GM10248 (cell line): Measurements from ENCODE around the gene SMTN.

Experiments
- CTCF ChIA-PET: fragments of 300-600 bp; sonication (Branson Sonifier 250); formaldehyde crosslinking; extraction: SDS; loops from one replicate; lab custom pipeline; 2021; ENCODE audit warnings: antibody characterized with exemption; lab: Yijun Ruan, JAX
- POLR2A ChIA-PET: fragments of 350-650 bp; sonication (Branson Sonifier 250); formaldehyde crosslinking; extraction: SDS; loops from one replicate; lab custom pipeline; 2020; ENCODE audit warnings: antibody characterized with exemption; lab: Yijun Ruan, JAX
- DNase-seq: peaks from one replicate; pipeline ENCODE4 v3.0.0; 2012; ENCODE audit errors: extremely low spot score
- TF ChIP-seq, protein P1 (sequence below): IDR thresholded peaks from 2 replicates; pipeline ENCODE4 v1.5.1; 2012; ENCODE audit warnings: mild to moderate bottlenecking, low read depth; ENCODE audit errors: extremely low read depth, missing control alignments, control extremely low read depth

The SMTN gene

DNA sequence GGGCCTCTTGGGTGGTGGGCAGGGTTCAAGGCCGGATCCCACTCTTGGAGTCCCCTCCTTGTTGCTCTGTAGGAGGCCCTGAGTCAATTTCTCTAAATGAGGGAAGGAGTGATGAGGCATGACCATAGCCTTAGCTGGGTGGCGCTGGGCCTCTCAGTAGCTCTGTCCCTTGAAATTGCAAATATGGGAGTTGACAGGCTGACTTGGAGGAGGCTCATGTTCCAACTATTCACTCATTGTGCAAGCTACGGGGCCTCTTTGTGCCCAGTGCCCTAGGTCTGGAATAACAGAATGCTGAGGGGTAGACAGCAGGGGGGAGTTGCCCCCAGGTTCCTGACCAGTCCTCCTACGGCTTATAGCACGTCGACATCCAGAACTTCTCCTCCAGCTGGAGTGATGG lies 18.3 kb downstream of the SMTN start:
- ChIA-PET POLR2A (no interaction called here), CTCF (interaction anchor here (1.0 to 2.4 kb wide), 4 partner anchors 9 to 112 kb away, joined by 3 to 8 read pairs (median 5); partner anchors contain the start of gene SELENOM)
- DNase-seq = no peak
- TF ChIP-seq, protein P1, sequence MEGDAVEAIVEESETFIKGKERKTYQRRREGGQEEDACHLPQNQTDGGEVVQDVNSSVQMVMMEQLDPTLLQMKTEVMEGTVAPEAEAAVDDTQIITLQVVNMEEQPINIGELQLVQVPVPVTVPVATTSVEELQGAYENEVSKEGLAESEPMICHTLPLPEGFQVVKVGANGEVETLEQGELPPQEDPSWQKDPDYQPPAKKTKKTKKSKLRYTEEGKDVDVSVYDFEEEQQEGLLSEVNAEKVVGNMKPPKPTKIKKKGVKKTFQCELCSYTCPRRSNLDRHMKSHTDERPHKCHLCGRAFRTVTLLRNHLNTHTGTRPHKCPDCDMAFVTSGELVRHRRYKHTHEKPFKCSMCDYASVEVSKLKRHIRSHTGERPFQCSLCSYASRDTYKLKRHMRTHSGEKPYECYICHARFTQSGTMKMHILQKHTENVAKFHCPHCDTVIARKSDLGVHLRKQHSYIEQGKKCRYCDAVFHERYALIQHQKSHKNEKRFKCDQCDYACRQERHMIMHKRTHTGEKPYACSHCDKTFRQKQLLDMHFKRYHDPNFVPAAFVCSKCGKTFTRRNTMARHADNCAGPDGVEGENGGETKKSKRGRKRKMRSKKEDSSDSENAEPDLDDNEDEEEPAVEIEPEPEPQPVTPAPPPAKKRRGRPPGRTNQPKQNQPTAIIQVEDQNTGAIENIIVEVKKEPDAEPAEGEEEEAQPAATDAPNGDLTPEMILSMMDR = no peak

DNA sequence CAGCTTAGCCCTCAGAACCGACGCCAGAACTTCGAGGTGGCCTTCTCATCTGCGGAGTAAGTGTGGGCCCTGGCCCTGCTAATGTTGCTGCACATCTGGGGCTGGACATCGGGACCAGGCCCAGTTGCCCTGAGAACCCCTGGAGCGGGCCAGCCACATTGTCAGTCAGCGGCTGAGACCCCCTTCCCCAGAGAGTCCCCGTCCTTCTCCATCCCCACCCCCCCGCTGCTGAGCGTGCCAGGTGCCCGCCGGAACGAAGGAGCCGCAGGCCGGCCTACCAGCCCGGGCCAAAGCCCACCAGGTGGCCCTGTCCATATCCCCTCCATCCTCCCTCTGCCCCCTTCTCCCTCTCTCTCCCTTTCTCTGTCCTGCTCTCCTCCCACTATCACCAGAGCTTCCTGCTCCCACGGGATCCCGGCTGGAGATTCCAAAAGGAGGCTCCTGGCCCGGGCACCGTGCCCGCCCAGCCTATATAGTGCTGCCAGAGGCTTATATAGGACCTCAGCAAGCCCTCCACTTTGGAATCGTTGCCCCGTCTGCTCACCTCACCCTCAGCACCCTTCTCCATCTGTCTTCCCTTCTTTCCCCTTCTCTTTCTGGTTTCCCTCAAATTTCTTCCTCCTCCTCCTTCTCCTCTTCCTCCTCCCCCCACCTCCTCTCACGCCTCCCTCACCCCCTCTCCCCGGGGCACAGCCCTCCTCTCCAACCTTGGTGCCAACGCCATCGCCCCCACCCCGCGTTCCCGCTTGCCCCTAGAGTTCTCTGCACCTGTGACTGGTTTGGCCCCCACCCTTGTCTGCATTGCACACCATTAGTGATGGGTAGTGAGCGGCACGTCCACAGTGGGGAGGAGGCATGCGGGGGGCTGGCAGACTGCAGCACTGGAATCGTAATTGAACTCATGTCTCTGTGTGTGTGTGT lies 19.0 kb downstream of the SMTN start:
- CTCF ChIA-PET = interaction anchor here (1.4 to 2.4 kb wide), 3 partner anchors 8 to 111 kb away, joined by 3 to 8 read pairs (median 7); partner anchors contain the start of gene SELENOM

DNA sequence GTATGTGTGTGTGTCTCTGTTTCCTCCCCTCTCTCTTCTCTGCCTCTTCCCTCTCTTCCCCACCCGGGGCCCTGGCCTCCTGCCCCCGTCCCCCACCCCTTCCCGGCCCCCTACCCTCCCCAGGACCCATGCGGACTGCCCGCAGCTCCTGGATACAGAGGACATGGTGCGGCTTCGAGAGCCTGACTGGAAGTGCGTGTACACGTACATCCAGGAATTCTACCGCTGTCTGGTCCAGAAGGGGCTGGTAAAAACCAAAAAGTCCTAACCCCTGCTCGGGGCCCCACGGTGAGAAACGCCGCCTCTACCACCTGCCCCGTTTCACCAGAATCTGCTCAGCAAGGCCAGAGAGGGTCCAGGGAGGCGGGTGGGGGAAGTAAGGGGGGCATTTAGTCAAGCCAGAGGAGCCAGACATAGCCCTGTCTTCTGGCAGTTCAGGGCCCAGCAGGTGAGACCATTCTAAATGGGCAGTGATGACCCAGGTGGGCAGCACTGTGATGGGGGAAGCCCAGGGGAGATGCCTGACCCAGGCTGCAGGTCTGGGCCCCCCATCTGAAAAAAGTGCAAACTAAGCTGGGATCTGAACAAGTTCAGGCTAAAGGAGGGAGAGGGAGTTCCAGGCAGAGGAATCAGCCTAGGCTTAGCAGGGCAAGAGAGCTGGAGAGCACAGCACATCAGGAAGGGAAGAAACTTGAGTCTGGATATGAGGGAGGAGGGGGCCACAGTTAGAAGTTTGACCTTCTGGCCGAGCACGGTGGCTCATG lies 19.8 kb downstream of the SMTN start:
- CTCF ChIA-PET = interaction anchor here (1.1 to 3.0 kb wide), 4 partner anchors 11 to 130 kb away, joined by 3 to 15 read pairs (median 4); partner anchors contain the start of gene SMTN
- TF ChIP-seq, protein P1 = no peak
- DNase-seq = no peak
- POLR2A ChIA-PET = no interaction called here

More for the DNA sequence above, 19.0 kb downstream of the SMTN start:
- DNase-seq = no peak
- TF ChIP-seq, protein P1 = no peak
- POLR2A ChIA-PET = no interaction called here

DNA sequence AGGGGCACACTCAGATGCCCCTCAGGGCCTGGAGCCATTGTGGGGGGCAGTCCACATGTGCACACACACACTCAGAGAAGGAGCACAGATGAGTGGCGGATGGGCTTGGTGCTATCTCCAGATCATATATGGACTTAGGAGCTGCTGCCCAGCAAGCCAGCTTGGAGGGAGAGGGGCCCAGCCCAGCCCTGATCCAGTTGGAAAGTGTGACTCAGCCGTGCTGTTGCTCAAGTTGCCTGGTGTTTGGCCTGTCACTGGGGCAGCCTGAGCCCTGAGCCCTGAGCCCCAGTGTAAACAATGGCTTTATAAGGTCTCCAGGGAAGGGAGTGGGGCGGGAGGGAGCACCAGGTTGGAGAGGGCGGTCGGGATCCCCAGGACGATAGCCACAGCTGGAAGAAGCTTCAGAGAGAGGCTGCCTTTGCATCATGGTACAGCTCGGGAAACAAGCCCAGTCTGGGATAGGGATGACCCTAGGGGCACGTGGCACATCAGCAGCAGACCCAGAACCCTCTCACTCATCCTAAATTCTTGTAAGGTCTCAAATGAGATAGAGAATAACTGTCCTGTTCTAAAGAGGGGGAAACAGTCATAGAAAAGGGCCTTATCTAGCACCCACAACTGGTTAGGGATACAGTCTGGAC lies 21.4 kb downstream of the SMTN start:
- CTCF ChIA-PET = interaction anchor here (0.8 to 3.0 kb wide), 4 partner anchors 10 to 17 kb away, joined by 3 to 15 read pairs (median 4); no protein-coding TSS in a partner anchor
- POLR2A ChIA-PET = no interaction called here
- TF ChIP-seq, protein P1 = no peak
- no peak for DNase-seq

DNA sequence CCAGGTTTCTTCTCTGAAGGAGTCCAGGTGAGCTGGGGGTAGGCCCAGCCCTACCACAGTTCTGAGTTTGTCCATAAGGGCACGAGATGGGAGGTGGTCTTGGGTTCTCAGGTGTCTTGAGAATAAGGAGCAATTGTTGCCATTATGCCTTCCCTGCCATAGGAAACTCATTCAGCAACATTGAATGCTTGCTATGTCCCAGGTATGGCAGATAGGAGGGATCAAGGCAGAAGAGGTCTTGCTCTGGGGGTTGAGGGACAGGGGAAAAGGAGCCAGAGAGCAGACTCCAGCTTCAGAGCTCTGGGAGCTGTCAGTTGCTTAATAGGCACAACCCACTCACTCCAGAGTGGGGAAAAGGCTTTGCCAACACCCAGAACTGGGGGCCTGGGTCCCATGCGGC lies 22.0 kb downstream of the SMTN start:
- no peak for DNase-seq
- ChIA-PET POLR2A (no interaction called here), CTCF (interaction anchor here (1.6 to 3.0 kb wide), 4 partner anchors 13 to 20 kb away, joined by 3 to 15 read pairs (median 6); no protein-coding TSS in a partner anchor)
- TF ChIP-seq, protein P1 = no peak
